Measurements from ENCODE around the gene DIPK2B.

Gene DIPK2B

GRCh38 chrX:45229348-45229747, 28.7 kb upstream of the DIPK2B start:
- TF ChIP-seq CTCF (IDR thresholded peaks at IDR 0.05; ENCODE audit: low read length, missing control alignments): no peak
- H3K4me3 ChIP-seq (replicated peaks; ENCODE audit: low read depth, low read length): no peak overlapping the region
- DNase-seq (ENCODE audit: low read depth): no peak

GRCh38 chrX:45228126-45228525, 27.4 kb upstream of the DIPK2B start:
- H3K4me3 ChIP-seq (replicated peaks; ENCODE audit: low read depth, low read length): no peak overlapping the region
- no peak for TF ChIP-seq CTCF (IDR thresholded peaks at IDR 0.05; ENCODE audit: low read length, missing control alignments)
- DNase-seq (ENCODE audit: low read depth): no peak

- TF ChIP-seq CTCF (IDR thresholded peaks at IDR 0.05; ENCODE audit: low read length, missing control alignments): no peak
- no peak overlapping the region for H3K4me3 ChIP-seq (replicated peaks; ENCODE audit: low read depth, low read length)
- no peak for DNase-seq (ENCODE audit: low read depth)
Measured at GRCh38 chrX:45208121-45208856, 7.6 kb upstream of the DIPK2B start.

- TF ChIP-seq CTCF (IDR thresholded peaks at IDR 0.05; ENCODE audit: low read length, missing control alignments): no peak
- no peak for DNase-seq (ENCODE audit: low read depth)
- H3K4me3 ChIP-seq (replicated peaks; ENCODE audit: low read depth, low read length): no peak overlapping the region
Measured at GRCh38 chrX:45202171-45202570, 1.5 kb upstream of the DIPK2B start.

- no peak for DNase-seq (ENCODE audit: low read depth)
- H3K4me3 ChIP-seq (replicated peaks; ENCODE audit: low read depth, low read length): no peak overlapping the region
- TF ChIP-seq CTCF (IDR thresholded peaks at IDR 0.05; ENCODE audit: low read length, missing control alignments): no peak
Measured at GRCh38 chrX:45198706-45199105, 2.0 kb downstream of the DIPK2B start.

GRCh38 chrX:45198301-45198700, 2.4 kb downstream of the DIPK2B start:
- no peak for TF ChIP-seq CTCF (IDR thresholded peaks at IDR 0.05; ENCODE audit: low read length, missing control alignments)
- peak; percentile 9 for DNase-seq (ENCODE audit: low read depth)
- H3K4me3 ChIP-seq (replicated peaks; ENCODE audit: low read depth, low read length): no peak overlapping the region

- H3K4me3 ChIP-seq (replicated peaks; ENCODE audit: low read depth, low read length): no peak overlapping the region
- no peak for TF ChIP-seq CTCF (IDR thresholded peaks at IDR 0.05; ENCODE audit: low read length, missing control alignments)
- DNase-seq (ENCODE audit: low read depth): peak; percentile 3
Measured at GRCh38 chrX:45196701-45197100, 4.0 kb downstream of the DIPK2B start.

Data from fibroblast of pulmonary artery (primary cell).